ENCODE measurements around the gene GREM2. TPM values are rescaled to one million over a fixed set of nuclear protein-coding genes. Genes with fewer than 3 reads are reported as not detected.

GREM2 gene
- total and polyA plus RNA-seq, 10 donors, result 0.22 to 1.5 (median 0.69) TPM

GRCh38 chr1:240562111-240562590, 49.8 kb downstream of the GREM2 start:
- Histone ChIP-seq H3K36me3 (no peaks in the 10 kb centered on the region), H3K27ac (no peak overlapping the region), H3K4me3 (no peak overlapping the region), H3K4me1 (no peaks in the 10 kb centered on the region), H3K27me3 (replicated peaks in 1 of 7) (no peaks in the 10 kb centered on the region), H3K9me3 (no peaks in the 10 kb centered on the region)
- intact Hi-C loops (cut with DNase I; ENCODE audit: low total_unique reads), result no loop called here
- no peak for DNase-seq
- TF ChIP-seq POLR2A (IDR thresholded peaks at IDR 0.05) (no peak), CTCF (IDR thresholded peaks at IDR 0.05 in 8 of 11, conservative IDR thresholded peaks at IDR 0.05 in 3 of 11) (no peak), POLR2AphosphoS5 (IDR thresholded peaks at IDR 0.05) (no peak)
- WGBS, 5 donors, result 78 to 86% (median 82%) methylated on average over 7 of the region's 7 CpGs

GRCh38 chr1:240559781-240560180, 52.2 kb downstream of the GREM2 start:
- Histone ChIP-seq H3K27ac (no peak overlapping the region), H3K9me3 (no peaks in the 10 kb centered on the region), H3K4me1 (no peaks in the 10 kb centered on the region), H3K4me3 (no peak overlapping the region), H3K36me3 (no peaks in the 10 kb centered on the region), H3K27me3 (replicated peaks in 1 of 7) (no peaks in the 10 kb centered on the region)
- DNase-seq, result no peak
- WGBS, 5 donors, result 65 to 79% (median 73%) methylated on average over 5 of the region's 5 CpGs
- intact Hi-C loops (cut with DNase I; ENCODE audit: low total_unique reads), result no loop called here
- TF ChIP-seq POLR2AphosphoS5 (IDR thresholded peaks at IDR 0.05) (no peak), CTCF (IDR thresholded peaks at IDR 0.05 in 8 of 11, conservative IDR thresholded peaks at IDR 0.05 in 3 of 11) (no peak), POLR2A (IDR thresholded peaks at IDR 0.05) (no peak)

GRCh38 chr1:240555524-240555923, 56.4 kb downstream of the GREM2 start:
- TF ChIP-seq CTCF (IDR thresholded peaks at IDR 0.05 in 8 of 11, conservative IDR thresholded peaks at IDR 0.05 in 3 of 11), result no peak
- TF ChIP-seq POLR2AphosphoS5 (IDR thresholded peaks at IDR 0.05), result no peak
- no peak for TF ChIP-seq POLR2A (IDR thresholded peaks at IDR 0.05)
- 81 to 90% (median 82%) methylated on average over 2 of the region's 2 CpGs for WGBS, 5 donors
- Histone ChIP-seq H3K4me3 (no peak overlapping the region), H3K27ac (no peak overlapping the region), H3K9me3 (no peaks in the 10 kb centered on the region), H3K4me1 (no peaks in the 10 kb centered on the region), H3K36me3 (no peaks in the 10 kb centered on the region), H3K27me3 (replicated peaks in 1 of 7) (no peaks in the 10 kb centered on the region)
- DNase-seq, result no peak
- intact Hi-C loops (cut with DNase I; ENCODE audit: low total_unique reads), result no loop called here

- TF ChIP-seq POLR2AphosphoS5 (IDR thresholded peaks at IDR 0.05) (no peak), POLR2A (IDR thresholded peaks at IDR 0.05) (no peak), CTCF (IDR thresholded peaks at IDR 0.05 in 8 of 11, conservative IDR thresholded peaks at IDR 0.05 in 3 of 11) (no peak)
- no peaks in the 10 kb centered on the region for H3K36me3 ChIP-seq
- WGBS, 5 donors, result 78 to 85% (median 83%) methylated on average over 2 of the region's 2 CpGs
- no peaks in the 10 kb centered on the region for H3K4me1 ChIP-seq
- H3K4me3 ChIP-seq, result no peak overlapping the region
- no peak overlapping the region for H3K27ac ChIP-seq
- no peak for DNase-seq
- intact Hi-C loops (cut with DNase I; ENCODE audit: low total_unique reads), result no loop called here
- H3K9me3 ChIP-seq, result no peaks in the 10 kb centered on the region
- no peaks in the 10 kb centered on the region for H3K27me3 ChIP-seq (replicated peaks in 1 of 7)
These were observed 58.6 kb downstream of the GREM2 start for GRCh38 chr1:240553351-240553750.
